SW480 (cell line): ENCODE results near the gene PDGFRB.
A peak's percentile ranks its signal among the peaks of the same experiment; 100 is the strongest.

Experiments
- DNase-seq: peaks from one replicate; pipeline ENCODE4 v3.0.0-alpha.2; 2016; ENCODE audit warnings: low spot score

PDGFRB gene

GRCh38 chr5:150181766-150182545 is 26.3 kb upstream of the PDGFRB start:
- no peak for DNase-seq

GRCh38 chr5:150181027-150181426 is 25.4 kb upstream of the PDGFRB start:
- no peak for DNase-seq

GRCh38 chr5:150180241-150181026 is 24.8 kb upstream of the PDGFRB start:
- DNase-seq: no peak

- no peak for DNase-seq
Observed at GRCh38 chr5:150179019-150179620, 23.5 kb upstream of the PDGFRB start.

GRCh38 chr5:150178262-150178661 is 22.6 kb upstream of the PDGFRB start:
- DNase-seq: no peak

GRCh38 chr5:150177721-150178120 is 22.1 kb upstream of the PDGFRB start:
- DNase-seq: no peak

- no peak for DNase-seq
Observed at GRCh38 chr5:150176745-150177477, 21.3 kb upstream of the PDGFRB start.

GRCh38 chr5:150175536-150175935 is 19.9 kb upstream of the PDGFRB start:
- DNase-seq: peak; percentile 32

- DNase-seq: no peak
Observed at GRCh38 chr5:150175076-150175475, 19.4 kb upstream of the PDGFRB start.

GRCh38 chr5:150174285-150174684 is 18.6 kb upstream of the PDGFRB start:
- DNase-seq: no peak

- DNase-seq: no peak
Observed at GRCh38 chr5:150173161-150173560, 17.5 kb upstream of the PDGFRB start.

- DNase-seq: no peak
Observed at GRCh38 chr5:150172556-150172955, 16.9 kb upstream of the PDGFRB start.

- DNase-seq: no peak
Observed at GRCh38 chr5:150172145-150172544, 16.5 kb upstream of the PDGFRB start.

GRCh38 chr5:150168864-150169263 is 13.2 kb upstream of the PDGFRB start:
- no peak for DNase-seq

- DNase-seq: no peak
Observed at GRCh38 chr5:150167908-150168307, 12.3 kb upstream of the PDGFRB start.

- no peak for DNase-seq
Observed at GRCh38 chr5:150167512-150167850, 11.8 kb upstream of the PDGFRB start.

GRCh38 chr5:150166650-150167511 is 11.2 kb upstream of the PDGFRB start, which contains the start of gene CDX1:
Gene CDX1, plus strand, starts transcription at chr5:150166778. Its CDS starts 99 bp downstream, at chr5:150166877.
- DNase-seq: no peak

GRCh38 chr5:150166037-150166649 is 10.5 kb upstream of the PDGFRB start:
- DNase-seq: no peak

- no peak for DNase-seq
Observed at GRCh38 chr5:150164211-150164980, 8.8 kb upstream of the PDGFRB start.

- no peak for DNase-seq
Observed at GRCh38 chr5:150163547-150164059, 8.0 kb upstream of the PDGFRB start.
